Measurements from ENCODE around the gene KDM6B.

KDM6B gene

DNA sequence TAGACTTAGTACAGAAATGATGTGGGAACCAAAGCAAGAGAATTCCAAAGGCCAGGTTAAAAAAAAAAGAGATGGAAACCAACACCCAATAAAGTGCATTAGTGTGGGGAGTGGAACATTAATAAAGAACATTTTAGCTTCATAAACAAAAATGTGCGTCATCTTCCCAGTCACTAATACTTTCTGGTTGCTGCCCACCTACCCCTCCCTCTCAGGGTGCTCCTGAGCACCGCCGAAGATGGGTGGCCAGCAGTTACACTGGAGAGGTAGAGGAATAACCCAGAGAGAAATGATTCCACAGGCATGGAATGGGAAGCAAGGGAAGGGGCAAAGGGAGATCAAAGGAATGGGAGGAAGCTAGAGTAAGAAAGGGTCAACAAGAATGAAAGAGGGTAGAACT lies 48.6 kb downstream of the KDM6B start:
- DNase-seq, result no peak
